ENCODE measurements around the gene GDPGP1. TPM values are rescaled to one million over a fixed set of nuclear protein-coding genes. Genes with fewer than 3 reads are reported as not detected.

GDPGP1 gene
- total RNA-seq, 1 donor from 2014 or later: 9.2 TPM

Other genes with a start within 250 kb of the GDPGP1 start
- 8.7 and 12.8 TPM in 2 replicates for gene ZNF710, start 232.9 kb upstream of the GDPGP1 start, total RNA-seq
- 103 and 113 TPM in 2 replicates for gene IDH2, start 131.7 kb upstream of the GDPGP1 start, total RNA-seq
- 5.6 and 11.3 TPM in 2 replicates for gene SEMA4B, start 32.9 kb upstream of the GDPGP1 start, total RNA-seq
- gene CIB1, start 268 bp upstream of the GDPGP1 start, total RNA-seq: 40.1 and 47.3 TPM in 2 replicates
- under 0.01 and 0.13 TPM in 2 replicates for gene TTLL13, start 15.3 kb downstream of the GDPGP1 start, total RNA-seq
- gene NGRN, start 31.5 kb downstream of the GDPGP1 start, total RNA-seq: 46.0 and 71.7 TPM in 2 replicates
- gene ZNF774, start 118.1 kb downstream of the GDPGP1 start, total RNA-seq: 0.64 and 1.1 TPM in 2 replicates
- gene IQGAP1, start 154.0 kb downstream of the GDPGP1 start, total RNA-seq: 139 and 145 TPM in 2 replicates

All from dermis microvascular lymphatic vessel endothelial cell (primary cell).